Left kidney (tissue), 2 donors: Measurements from ENCODE around the gene DGAT2. TPM values are rescaled to one million over a fixed set of nuclear protein-coding genes. Genes with fewer than 3 reads are reported as not detected.

Experiments used
- DNase-seq: peaks from one replicate; pipeline ENCODE4 v3.0.0-alpha.2; 2013
- polyA plus RNA-seq: library from polyadenylated mRNA; unstranded; fragments of 120-200 nt; gene quantifications from one replicate; pipeline ENCODE4 v1.2.1, GENCODE V29; 2013; ENCODE audit not compliant: insufficient read length

The DGAT2 gene
- polyA plus RNA-seq, 1 donor: 4.6 TPM

GRCh38 chr11:75800728-75801361, 32.3 kb downstream of the DGAT2 start:
- no peak for DNase-seq

DNA sequence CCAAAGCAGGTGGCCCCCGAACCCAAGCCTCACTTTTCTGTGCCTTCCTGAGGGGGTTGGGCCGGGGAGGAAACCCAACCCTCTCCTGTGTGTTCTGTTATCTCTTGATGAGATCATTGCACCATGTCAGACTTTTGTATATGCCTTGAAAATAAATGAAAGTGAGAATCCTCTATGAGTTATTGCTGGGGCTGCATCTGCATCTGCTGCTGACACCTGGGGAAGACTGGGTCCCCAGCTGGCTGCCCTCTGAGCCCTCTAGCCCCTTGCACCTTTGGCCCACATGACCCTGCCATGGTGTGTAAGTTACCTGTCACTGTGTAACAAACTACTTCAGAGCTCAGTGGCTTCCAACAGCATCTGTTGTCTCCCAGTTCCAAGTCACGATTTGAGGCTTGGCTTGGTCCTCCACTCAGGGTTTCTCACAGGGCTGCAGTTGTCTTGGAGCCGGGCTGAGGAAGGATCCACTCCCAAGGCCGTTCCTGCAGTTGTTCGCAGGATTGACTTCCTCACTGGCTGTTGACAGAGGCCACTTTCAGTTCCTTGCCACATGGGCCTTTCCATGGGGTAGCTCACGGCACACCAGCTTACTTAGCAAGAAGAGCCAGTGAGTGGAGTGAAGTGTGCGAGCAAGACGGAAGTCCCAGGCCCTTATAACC, 32.9 kb downstream of the DGAT2 start:
- no peak for DNase-seq

DNA sequence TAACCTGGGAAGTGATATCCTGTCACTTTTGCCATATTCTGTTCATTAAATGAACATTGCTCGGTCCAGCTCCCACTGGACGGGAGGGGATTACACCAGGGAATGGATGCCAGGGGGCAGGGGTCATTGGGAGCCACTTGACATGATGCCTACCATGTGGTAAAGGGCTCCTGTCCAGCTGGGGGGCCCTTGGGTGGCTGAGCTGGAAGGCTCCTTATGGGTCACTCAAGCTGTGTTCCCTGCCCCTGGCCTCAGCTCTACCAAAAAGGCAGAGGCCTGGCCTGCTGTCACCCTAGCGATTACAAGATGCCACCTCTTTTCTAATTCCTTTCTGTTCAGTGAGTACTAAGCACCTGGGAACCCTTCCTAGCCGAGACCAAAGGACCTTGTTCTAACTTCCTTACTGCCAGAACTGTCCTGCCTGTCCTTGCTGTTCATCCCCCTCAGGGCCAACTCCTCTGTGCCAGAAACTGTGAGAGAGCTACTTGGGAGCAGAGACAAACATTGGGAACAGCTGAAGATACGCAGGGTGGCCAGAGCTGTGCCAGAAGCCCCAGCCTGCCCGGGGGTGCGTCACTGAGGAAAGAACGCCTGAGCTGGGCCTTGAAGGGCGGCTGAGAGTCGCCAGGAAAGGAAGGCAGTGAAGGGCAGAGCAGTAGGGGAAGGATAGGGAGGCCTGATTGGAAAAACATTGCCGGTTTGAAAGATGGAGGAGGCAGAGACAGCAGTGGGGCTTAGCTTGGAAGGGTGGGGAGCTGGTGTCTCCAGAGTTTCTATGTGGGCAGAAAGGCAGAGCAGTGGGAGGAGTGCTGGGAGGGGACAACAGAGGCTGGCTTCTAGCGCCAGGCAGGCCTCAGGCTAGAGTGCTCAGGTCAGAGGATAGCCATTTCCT, 33.7 kb downstream of the DGAT2 start:
- DNase-seq: no peak

DNA sequence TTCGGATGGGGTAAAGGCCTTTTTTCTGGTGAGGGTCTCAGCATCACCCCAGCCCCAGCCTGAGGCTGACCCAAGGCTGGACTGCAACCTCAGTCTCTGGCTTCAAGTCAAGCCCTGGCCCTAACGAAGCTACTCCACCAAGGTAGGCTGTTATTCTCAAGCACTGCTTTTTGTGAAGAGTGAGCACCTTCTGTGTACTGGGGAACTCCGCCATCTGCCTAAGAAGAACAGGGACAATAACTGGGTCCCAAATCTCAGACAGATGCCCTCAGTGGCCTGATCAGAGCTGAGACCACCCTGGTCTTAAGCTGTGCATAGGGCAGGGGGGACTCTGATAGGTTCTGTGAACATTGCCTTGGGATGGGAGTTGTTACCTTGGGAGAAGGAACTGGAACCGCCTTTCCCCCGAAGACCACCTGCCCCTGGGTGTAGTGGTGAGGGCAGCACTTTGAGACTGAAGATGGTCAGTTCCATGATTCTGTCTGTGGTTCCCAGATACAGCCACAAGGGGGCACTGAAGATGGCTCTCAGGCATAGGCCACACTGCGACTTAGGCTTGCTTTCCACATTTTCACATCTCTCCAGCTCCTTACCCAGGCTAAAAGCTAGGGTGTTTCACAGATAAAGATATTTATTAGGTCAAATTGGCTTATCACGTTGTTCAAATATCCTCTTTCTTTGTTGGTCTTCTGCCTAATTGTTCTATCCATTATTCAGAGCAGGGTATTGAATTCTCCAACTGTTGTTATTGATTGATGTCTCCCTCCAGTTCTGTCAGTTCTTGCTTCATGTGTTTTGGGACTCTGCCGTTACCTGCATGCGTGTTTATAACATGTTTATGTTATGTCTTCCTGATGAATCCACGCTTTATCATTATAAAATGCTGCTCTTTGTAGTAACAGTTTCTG, 34.6 kb downstream of the DGAT2 start:
- DNase-seq: peak; percentile 73

- DNase-seq: no peak
These were observed 40.5 kb downstream of the DGAT2 start for GRCh38 chr11:75809111-75809510.

- DNase-seq: no peak
These were observed 41.4 kb downstream of the DGAT2 start for GRCh38 chr11:75809991-75810390.

- no peak for DNase-seq
These were observed 42.2 kb downstream of the DGAT2 start for GRCh38 chr11:75810637-75811390.

DNA sequence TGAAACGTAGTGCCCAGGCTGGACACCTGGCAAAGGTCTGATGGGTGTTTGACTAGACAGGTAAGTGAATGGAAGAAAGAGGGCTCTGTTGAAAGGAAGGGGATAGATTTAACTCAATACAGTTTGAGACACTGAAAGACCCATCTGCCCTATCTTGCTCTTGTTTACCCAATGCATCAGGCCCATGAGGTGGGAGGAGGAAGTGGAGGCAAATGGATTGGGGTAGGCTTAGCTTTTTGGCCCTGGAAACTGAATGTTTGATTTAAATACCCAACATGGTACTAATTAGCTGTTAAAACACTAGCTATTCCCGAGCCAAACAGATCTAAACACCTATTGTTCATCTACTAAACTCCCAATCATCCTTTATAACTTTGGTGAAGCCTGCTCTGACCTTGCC, 42.9 kb downstream of the DGAT2 start:
- DNase-seq: no peak

- DNase-seq: no peak
These were observed 44.0 kb downstream of the DGAT2 start for GRCh38 chr11:75812542-75813040.

DNA sequence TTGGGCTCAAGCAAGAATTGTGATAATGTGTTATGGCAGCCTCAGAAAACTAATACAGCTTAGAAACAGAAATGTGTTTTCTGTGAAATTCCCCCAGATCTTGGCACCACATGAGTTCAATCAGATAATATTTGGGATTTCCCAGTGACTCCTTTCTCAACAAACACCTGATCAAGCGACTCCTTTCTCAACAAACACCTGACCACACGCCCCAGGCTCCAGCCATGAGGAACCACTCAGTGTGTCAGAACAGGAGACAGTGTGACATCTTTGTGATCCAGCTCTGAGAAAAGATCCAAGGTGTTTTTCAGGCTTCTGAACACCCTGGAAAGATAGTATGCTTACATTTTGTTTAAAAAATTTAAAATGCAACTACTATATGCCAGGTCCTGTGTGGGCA, 44.5 kb downstream of the DGAT2 start:
- no peak for DNase-seq

GRCh38 chr11:75813622-75814039, 45.1 kb downstream of the DGAT2 start:
- DNase-seq: no peak

DNA sequence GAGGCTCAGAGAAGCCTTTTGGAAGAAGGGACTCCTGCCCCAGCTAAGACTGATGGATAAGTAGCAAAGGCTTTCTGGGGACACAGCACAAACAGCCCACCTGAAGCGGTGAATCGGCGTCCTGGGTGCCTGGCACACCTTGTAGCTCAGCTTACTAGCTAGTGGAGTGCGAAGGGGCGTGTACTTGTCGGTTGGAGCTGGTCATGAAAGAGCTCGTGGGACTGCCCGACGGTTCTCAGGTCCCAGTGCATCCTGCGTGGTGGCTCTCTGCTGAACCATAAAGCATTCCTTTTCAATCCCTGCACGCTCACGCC, 45.7 kb downstream of the DGAT2 start:
- DNase-seq: no peak

GRCh38 chr11:75814677-75815344, 46.2 kb downstream of the DGAT2 start, which contains the start of gene UVRAG:
TSS of gene UVRAG (plus strand) at chr11:75815210. CDS start at chr11:75815408, 198 bp downstream.
- DNase-seq: peak; percentile 99

DNA sequence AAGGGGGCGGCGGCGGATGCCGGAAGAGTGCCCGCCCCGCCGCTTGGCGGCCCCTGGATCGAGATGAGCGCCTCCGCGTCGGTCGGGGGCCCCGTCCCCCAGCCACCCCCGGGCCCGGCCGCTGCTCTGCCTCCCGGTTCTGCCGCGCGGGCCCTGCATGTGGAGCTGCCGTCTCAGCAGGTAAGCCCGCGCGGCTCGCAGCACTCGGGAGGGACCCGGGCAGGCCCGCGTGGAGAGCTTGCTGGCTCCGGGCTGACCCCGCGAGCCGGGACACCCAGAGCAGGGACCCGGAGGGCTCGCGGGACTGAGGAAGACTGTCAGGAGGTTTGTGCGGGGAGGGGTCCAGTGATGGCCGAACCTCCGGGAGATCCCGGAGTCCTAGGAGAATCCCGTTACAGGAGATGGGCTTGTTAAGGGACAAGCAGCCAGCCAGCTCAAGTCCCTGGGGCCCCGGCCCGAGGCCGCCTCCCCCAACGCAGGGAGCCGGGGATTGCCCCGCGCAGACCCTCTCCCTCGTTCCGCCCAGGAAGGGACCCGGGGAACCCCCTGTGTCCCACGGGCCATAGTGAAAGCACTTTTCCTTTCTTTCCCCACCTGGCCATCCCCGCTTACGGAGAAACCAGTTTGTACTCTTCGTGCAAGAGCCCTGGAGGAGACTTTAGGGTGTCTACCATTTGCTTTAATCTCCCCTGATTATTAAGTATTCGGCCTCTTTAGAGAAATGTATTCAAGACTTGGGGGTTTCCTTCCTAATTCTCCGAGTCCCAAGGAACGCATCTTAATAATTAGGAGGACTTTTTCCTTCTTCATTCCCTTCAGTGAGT, 47.0 kb downstream of the DGAT2 start:
- no peak for DNase-seq

GRCh38 chr11:75816561-75817239, 48.1 kb downstream of the DGAT2 start:
- DNase-seq: no peak

- no peak for DNase-seq
These were observed 52.1 kb downstream of the DGAT2 start for GRCh38 chr11:75820645-75821044.

DNA sequence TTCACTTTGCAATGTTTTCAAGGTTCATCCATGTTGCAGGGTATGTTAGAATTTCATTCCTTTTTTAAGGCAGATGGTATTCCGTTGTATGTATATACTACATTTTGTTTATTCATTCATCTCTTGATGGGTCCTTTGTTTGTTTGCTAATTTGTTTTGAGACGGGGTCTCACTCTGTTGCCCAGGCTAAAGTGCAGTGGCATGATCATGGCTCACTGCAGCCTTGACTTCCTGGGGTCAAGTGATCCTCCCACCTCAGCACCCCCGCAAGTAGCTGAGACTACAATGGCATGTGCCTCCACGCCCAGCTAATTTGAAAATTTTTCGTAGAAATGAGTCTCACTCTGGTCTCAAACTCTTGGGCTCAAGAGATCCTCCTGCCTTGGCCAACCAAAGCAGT, 52.6 kb downstream of the DGAT2 start:
- no peak for DNase-seq

GRCh38 chr11:75822541-75822940, 54.0 kb downstream of the DGAT2 start:
- no peak for DNase-seq

- no peak for DNase-seq
These were observed 54.8 kb downstream of the DGAT2 start for GRCh38 chr11:75823415-75823814.
